SK-N-SH treated with all-trans-retinoic acid at 6 μM for 48 hours (cell line): ENCODE measurements around the gene JDP2.

Experiments used
- ATAC-seq: fragments of 200-7000 bp; cut with Tn5 transposase; 3 replicates; pipeline ENCODE4 v1.9.1; 2020; ENCODE audit warnings: mild to moderate bottlenecking, moderate library complexity
- BACH2 ChIP-seq: fragments of 250-450 bp; sonication (Bioruptor Pico); IDR thresholded peaks from 2 replicates; pipeline ENCODE4 v1.9.0; 2021; ENCODE audit warnings: mild to moderate bottlenecking, borderline replicate concordance
- CREB5 ChIP-seq: fragments of 250-450 bp; sonication (Bioruptor Pico); IDR thresholded peaks from 2 replicates; pipeline ENCODE4 v1.5.1; 2020; ENCODE audit warnings: low read depth, mild to moderate bottlenecking, moderate library complexity
- CSDC2 ChIP-seq: fragments of 250-450 bp; sonication (Bioruptor Pico); IDR thresholded peaks from 2 replicates; pipeline ENCODE4 v1.5.0; 2020; ENCODE audit warnings: mild to moderate bottlenecking, moderate library complexity
- CSRNP3 ChIP-seq: fragments of 250-450 bp; sonication (Bioruptor Pico); IDR thresholded peaks from 2 replicates; pipeline ENCODE4 v1.5.1; 2021; ENCODE audit warnings: mild to moderate bottlenecking, moderate library complexity
- ESRRG ChIP-seq: fragments of 250-450 bp; sonication (Bioruptor Pico); IDR thresholded peaks from 2 replicates; pipeline ENCODE4 v1.6.1; 2021; ENCODE audit warnings: mild to moderate bottlenecking
- GLIS3 ChIP-seq: fragments of 250-450 bp; sonication (Bioruptor Pico); IDR thresholded peaks from 2 replicates; pipeline ENCODE4 v1.5.0; 2020; ENCODE audit warnings: mild to moderate bottlenecking, moderate library complexity
- ISL1 ChIP-seq: fragments of 250-450 bp; sonication (Bioruptor Pico); IDR thresholded peaks from 2 replicates; pipeline ENCODE4 v2.1.2; 2022; ENCODE audit warnings: mild to moderate bottlenecking, moderate library complexity
- OSR1 ChIP-seq: fragments of 250-450 bp; sonication (Bioruptor Pico); IDR thresholded peaks from 2 replicates; pipeline ENCODE4 v1.8.0; 2022; ENCODE audit warnings: moderate library complexity, mild to moderate bottlenecking, inconsistent platforms
- PPARA ChIP-seq: fragments of 250-450 bp; sonication (Bioruptor Pico); IDR thresholded peaks from 2 replicates; pipeline ENCODE4 v1.5.0; 2020; ENCODE audit warnings: mild to moderate bottlenecking, borderline replicate concordance
- RARB ChIP-seq: fragments of 250-450 bp; sonication (Bioruptor Pico); IDR thresholded peaks from 2 replicates; pipeline ENCODE4 v1.8.0; 2021; ENCODE audit warnings: mild to moderate bottlenecking, moderate library complexity
- SNAI2 ChIP-seq: fragments of 250-450 bp; sonication (Bioruptor Pico); IDR thresholded peaks from 2 replicates; pipeline ENCODE4 v1.5.0; 2020; ENCODE audit warnings: mild to moderate bottlenecking, moderate library complexity
- TOX ChIP-seq: fragments of 250-450 bp; sonication (Bioruptor Pico); IDR thresholded peaks from 2 replicates; pipeline ENCODE4 v1.8.0; 2021; ENCODE audit warnings: mild to moderate bottlenecking, moderate library complexity, borderline replicate concordance
- ZC3H10 ChIP-seq: fragments of 250-450 bp; sonication (Bioruptor Pico); IDR thresholded peaks from 2 replicates; pipeline ENCODE4 v1.5.1; 2021; ENCODE audit warnings: mild to moderate bottlenecking, moderate library complexity
- ZNF565 ChIP-seq: fragments of 450-650 bp; formaldehyde crosslinking; conservative IDR thresholded peaks from 2 replicates; pipeline ENCODE4 v1.5.0; 2020; ENCODE audit warnings: low read depth, mild to moderate bottlenecking, moderate library complexity
- ZNF8 ChIP-seq: fragments of 450-650 bp; formaldehyde crosslinking; IDR thresholded peaks from 2 replicates; pipeline ENCODE4 v1.5.0; 2020; ENCODE audit warnings: mild to moderate bottlenecking, moderate library complexity
- TF ChIP-seq, protein P1 (sequence below): fragments of 250-450 bp; sonication (Bioruptor Pico); IDR thresholded peaks from 2 replicates; pipeline ENCODE4 v1.5.0; 2020; ENCODE audit warnings: mild to moderate bottlenecking, moderate library complexity
- TF ChIP-seq, protein P2 (sequence below): fragments of 250-450 bp; sonication (Bioruptor Pico); IDR thresholded peaks from 2 replicates; pipeline ENCODE4 v1.8.0; 2021; ENCODE audit warnings: low read depth, mild to moderate bottlenecking, moderate library complexity, borderline replicate concordance
- TF ChIP-seq, protein P3 (sequence below): fragments of 250-450 bp; sonication (Bioruptor Pico); IDR thresholded peaks from 2 replicates; pipeline ENCODE4 v1.8.0; 2020; ENCODE audit warnings: mild to moderate bottlenecking, moderate library complexity, borderline replicate concordance

JDP2 gene

DNA sequence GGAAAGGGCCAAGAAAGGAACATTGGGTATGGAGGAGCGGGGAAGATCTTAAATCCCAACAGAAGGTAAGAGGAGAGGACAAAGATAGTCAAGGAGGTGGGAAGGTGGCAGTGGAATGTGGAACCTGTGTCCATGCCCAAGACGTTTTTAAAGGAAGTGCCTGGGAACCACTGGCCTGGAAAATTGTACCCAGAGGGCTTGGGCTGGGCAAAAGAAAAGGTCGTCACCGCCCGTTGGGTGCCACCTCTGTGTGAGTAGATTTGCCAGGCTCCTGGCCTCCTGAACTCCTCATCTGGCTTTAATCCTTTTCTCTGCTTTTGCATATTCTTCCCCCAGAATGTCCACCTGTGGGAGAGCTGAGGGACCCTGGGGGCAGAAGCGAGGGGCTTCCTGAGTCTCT, 32.6 kb downstream of the JDP2 start:
- no peak for TF ChIP-seq OSR1 (CRISPR knock-in tag)
- no peak for TF ChIP-seq GLIS3
- TF ChIP-seq ZC3H10 = no peak
- TF ChIP-seq CSDC2 (CRISPR knock-in tag) = no peak
- no peak for TF ChIP-seq CSRNP3 (CRISPR knock-in tag)
- TF ChIP-seq ESRRG (CRISPR knock-in tag) = no peak
- TF ChIP-seq ZNF565 (CRISPR knock-in tag) = no peak
- TF ChIP-seq SNAI2 (CRISPR knock-in tag) = no peak
- no peak for TF ChIP-seq ISL1
- no peak for TF ChIP-seq BACH2
- TF ChIP-seq CREB5 = no peak
- TF ChIP-seq PPARA (CRISPR knock-in tag) = no peak
- TF ChIP-seq, protein P1, sequence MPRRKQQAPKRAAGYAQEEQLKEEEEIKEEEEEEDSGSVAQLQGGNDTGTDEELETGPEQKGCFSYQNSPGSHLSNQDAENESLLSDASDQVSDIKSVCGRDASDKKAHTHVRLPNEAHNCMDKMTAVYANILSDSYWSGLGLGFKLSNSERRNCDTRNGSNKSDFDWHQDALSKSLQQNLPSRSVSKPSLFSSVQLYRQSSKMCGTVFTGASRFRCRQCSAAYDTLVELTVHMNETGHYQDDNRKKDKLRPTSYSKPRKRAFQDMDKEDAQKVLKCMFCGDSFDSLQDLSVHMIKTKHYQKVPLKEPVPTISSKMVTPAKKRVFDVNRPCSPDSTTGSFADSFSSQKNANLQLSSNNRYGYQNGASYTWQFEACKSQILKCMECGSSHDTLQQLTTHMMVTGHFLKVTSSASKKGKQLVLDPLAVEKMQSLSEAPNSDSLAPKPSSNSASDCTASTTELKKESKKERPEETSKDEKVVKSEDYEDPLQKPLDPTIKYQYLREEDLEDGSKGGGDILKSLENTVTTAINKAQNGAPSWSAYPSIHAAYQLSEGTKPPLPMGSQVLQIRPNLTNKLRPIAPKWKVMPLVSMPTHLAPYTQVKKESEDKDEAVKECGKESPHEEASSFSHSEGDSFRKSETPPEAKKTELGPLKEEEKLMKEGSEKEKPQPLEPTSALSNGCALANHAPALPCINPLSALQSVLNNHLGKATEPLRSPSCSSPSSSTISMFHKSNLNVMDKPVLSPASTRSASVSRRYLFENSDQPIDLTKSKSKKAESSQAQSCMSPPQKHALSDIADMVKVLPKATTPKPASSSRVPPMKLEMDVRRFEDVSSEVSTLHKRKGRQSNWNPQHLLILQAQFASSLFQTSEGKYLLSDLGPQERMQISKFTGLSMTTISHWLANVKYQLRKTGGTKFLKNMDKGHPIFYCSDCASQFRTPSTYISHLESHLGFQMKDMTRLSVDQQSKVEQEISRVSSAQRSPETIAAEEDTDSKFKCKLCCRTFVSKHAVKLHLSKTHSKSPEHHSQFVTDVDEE (CRISPR knock-in tag) = no peak
- no peak for TF ChIP-seq RARB (CRISPR knock-in tag)
- no peak for TF ChIP-seq TOX (CRISPR knock-in tag)
- TF ChIP-seq, protein P2, sequence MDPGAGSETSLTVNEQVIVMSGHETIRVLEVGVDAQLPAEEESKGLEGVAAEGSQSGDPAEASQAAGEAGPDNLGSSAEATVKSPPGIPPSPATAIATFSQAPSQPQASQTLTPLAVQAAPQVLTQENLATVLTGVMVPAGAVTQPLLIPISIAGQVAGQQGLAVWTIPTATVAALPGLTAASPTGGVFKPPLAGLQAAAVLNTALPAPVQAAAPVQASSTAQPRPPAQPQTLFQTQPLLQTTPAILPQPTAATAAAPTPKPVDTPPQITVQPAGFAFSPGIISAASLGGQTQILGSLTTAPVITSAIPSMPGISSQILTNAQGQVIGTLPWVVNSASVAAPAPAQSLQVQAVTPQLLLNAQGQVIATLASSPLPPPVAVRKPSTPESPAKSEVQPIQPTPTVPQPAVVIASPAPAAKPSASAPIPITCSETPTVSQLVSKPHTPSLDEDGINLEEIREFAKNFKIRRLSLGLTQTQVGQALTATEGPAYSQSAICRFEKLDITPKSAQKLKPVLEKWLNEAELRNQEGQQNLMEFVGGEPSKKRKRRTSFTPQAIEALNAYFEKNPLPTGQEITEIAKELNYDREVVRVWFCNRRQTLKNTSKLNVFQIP = no peak
- ATAC-seq = no peak

DNA sequence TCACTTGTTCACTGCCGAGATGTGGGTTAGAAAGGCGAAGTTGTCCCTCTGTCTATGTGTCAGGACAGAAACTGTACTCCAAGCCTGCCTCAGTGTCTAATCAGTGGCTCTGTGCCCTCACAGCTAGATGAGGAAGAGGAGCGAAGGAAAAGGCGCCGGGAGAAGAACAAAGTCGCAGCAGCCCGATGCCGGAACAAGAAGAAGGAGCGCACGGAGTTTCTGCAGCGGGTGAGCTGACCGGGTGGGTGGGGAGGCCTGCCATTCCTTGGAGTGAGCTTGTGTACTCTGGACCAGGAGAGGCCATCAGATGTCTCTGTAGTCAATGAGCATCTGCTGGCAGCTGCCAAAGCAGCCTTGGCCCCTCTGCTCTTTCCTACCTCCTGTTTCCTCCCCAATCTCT, 33.5 kb downstream of the JDP2 start:
- TF ChIP-seq SNAI2 (CRISPR knock-in tag) (no peak), ZNF8 (CRISPR knock-in tag) (no peak), PPARA (CRISPR knock-in tag) (no peak), CREB5 (no peak), OSR1 (CRISPR knock-in tag) (no peak), TOX (CRISPR knock-in tag) (no peak), RARB (CRISPR knock-in tag) (no peak), ISL1 (no peak), CSRNP3 (CRISPR knock-in tag) (no peak), ZC3H10 (no peak)
- TF ChIP-seq, protein P3, sequence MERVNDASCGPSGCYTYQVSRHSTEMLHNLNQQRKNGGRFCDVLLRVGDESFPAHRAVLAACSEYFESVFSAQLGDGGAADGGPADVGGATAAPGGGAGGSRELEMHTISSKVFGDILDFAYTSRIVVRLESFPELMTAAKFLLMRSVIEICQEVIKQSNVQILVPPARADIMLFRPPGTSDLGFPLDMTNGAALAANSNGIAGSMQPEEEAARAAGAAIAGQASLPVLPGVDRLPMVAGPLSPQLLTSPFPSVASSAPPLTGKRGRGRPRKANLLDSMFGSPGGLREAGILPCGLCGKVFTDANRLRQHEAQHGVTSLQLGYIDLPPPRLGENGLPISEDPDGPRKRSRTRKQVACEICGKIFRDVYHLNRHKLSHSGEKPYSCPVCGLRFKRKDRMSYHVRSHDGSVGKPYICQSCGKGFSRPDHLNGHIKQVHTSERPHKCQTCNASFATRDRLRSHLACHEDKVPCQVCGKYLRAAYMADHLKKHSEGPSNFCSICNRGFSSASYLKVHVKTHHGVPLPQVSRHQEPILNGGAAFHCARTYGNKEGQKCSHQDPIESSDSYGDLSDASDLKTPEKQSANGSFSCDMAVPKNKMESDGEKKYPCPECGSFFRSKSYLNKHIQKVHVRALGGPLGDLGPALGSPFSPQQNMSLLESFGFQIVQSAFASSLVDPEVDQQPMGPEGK = no peak
- ATAC-seq = no peak
